PC-9 (cell line): ENCODE measurements around the gene RCOR3. TPM values are rescaled to one million over a fixed set of nuclear protein-coding genes. Genes with fewer than 3 reads are reported as not detected.

Experiments used
- BruUV-seq: library from RNA; stranded (reverse); fragments of 400-500 nt; replicated peaks from 2 replicates; lab custom pipeline; 2021; lab: Mats Ljungman, UMichigan
- CTCF ChIA-PET: fragments of 300-600 bp; sonication (Branson Sonifier 250); formaldehyde crosslinking; loops from one replicate; lab custom pipeline; 2022; ENCODE audit warnings: antibody characterized with exemption; lab: Charles Lee
- POLR2A ChIA-PET: fragments of 300-600 bp; sonication (Branson Sonifier 250); formaldehyde crosslinking; loops from one replicate; lab custom pipeline; 2022; ENCODE audit warnings: antibody characterized with exemption; ENCODE audit not compliant: unreplicated experiment; lab: Charles Lee
- DNase-seq, 2 experiments: peaks; one replicate each; pipeline versions ENCODE4 v3.0.0 to v3.0.0-alpha.2; 2015 to 2022; ENCODE audit warnings: mixed read lengths in 1 of 2
- H2AFZ ChIP-seq: fragments of 200-600 bp; sonication (generic); 2 replicates; pipeline ENCODE4 v1.8.1; 2017; ENCODE audit warnings: antibody characterized with exemption
- H3F3A ChIP-seq: fragments of 200-600 bp; sonication (generic); 2 replicates; pipeline ENCODE4 v1.8.1; 2017; ENCODE audit warnings: antibody characterized with exemption, mild to moderate bottlenecking, low read depth; ENCODE audit not compliant: insufficient read depth
- H3K27ac ChIP-seq: fragments of 200-600 bp; sonication (generic); 2 replicates; pipeline ENCODE4 v1.6.1; 2016; ENCODE audit warnings: mixed run types
- H3K27me3 ChIP-seq: fragments of 200-600 bp; sonication (generic); 2 replicates; pipeline ENCODE4 v1.6.1; 2016; ENCODE audit warnings: low read depth, mixed run types; ENCODE audit not compliant: insufficient read depth
- H3K36me3 ChIP-seq: fragments of 200-600 bp; sonication (generic); 2 replicates; pipeline ENCODE4 v1.6.1; 2016; ENCODE audit warnings: low read depth, mixed run types
- H3K4me1 ChIP-seq: fragments of 200-600 bp; sonication (generic); replicated peaks from 2 replicates; pipeline ENCODE4 v1.6.1; 2016; ENCODE audit warnings: mixed run types; ENCODE audit not compliant: insufficient read depth
- H3K4me2 ChIP-seq: fragments of 200-600 bp; sonication (generic); 2 replicates; pipeline ENCODE4 v1.6.1; 2017; ENCODE audit warnings: mixed run types
- H3K4me3 ChIP-seq: fragments of 200-600 bp; sonication (generic); 2 replicates; pipeline ENCODE4 v1.6.1; 2016; ENCODE audit warnings: mixed run types
- H3K79me2 ChIP-seq: fragments of 200-600 bp; sonication (generic); 2 replicates; pipeline ENCODE4 v1.6.1; 2017; ENCODE audit warnings: low read depth, mixed run types
- H3K9me2 ChIP-seq: fragments of 200-600 bp; sonication (generic); 2 replicates; pipeline ENCODE4 v1.8.1; 2017; ENCODE audit warnings: mild to moderate bottlenecking; ENCODE audit not compliant: insufficient read depth
- H3K9me3 ChIP-seq: fragments of 200-600 bp; sonication (generic); 2 replicates; pipeline ENCODE4 v1.8.1; 2016; ENCODE audit warnings: low read depth; ENCODE audit not compliant: insufficient read depth
- H4K20me1 ChIP-seq: fragments of 200-600 bp; sonication (generic); 2 replicates; pipeline ENCODE4 v1.8.1; 2017; ENCODE audit not compliant: insufficient read depth
- CTCF ChIP-seq: fragments of 200-600 bp; sonication (generic); conservative IDR thresholded peaks from 2 replicates; pipeline ENCODE4 v1.6.1; 2017; ENCODE audit warnings: mixed run types, antibody characterized with exemption, mild to moderate bottlenecking, moderate library complexity
- EZH2 ChIP-seq: fragments of 200-600 bp; sonication (generic); IDR thresholded peaks from 2 replicates; pipeline ENCODE4 v1.8.0; 2017; ENCODE audit warnings: antibody characterized with exemption, low read depth
- intact Hi-C: fragments of 100-400 bp; cut with micrococcal nuclease; formaldehyde crosslinking; loops from one replicate; pipeline ENCODE4 v1.10.0; 2022; ENCODE audit not compliant: unreplicated experiment
- total RNA-seq: library from RNA; stranded (reverse); gene quantifications from 2 replicates; pipeline ENCODE4 v1.2.3, GENCODE V29; 2021

The RCOR3 gene
- total RNA-seq, 1 experiment from 2014 or later: 48.7 TPM

GRCh38 chr1:211361202-211361601 is 102.0 kb downstream of the RCOR3 start:
- Histone ChIP-seq H3F3A (no peaks in the 10 kb centered on the region), H2AFZ (no peak overlapping the region), H3K79me2 (no peaks in the 10 kb centered on the region), H3K36me3 (no peaks in the 10 kb centered on the region), H3K27ac (no peak overlapping the region), H4K20me1 (no peaks in the 10 kb centered on the region), H3K4me3 (no peak overlapping the region), H3K9me2 (no peaks in the 10 kb centered on the region; the same call in 1 of the 2 replicates), H3K9me3 (no peaks in the 10 kb centered on the region), H3K4me1 (no peaks in the 10 kb centered on the region), H3K27me3 (no peaks in the 10 kb centered on the region), H3K4me2 (no peak overlapping the region)
- ChIA-PET CTCF (no interaction called here), POLR2A (no interaction called here)
- no peak for DNase-seq
- no TSS peak for BruUV-seq
- intact Hi-C loops: no loop called here
- no peak for TF ChIP-seq CTCF
- TF ChIP-seq EZH2: no peak

Other genes with a start within 250 kb of the RCOR3 start
- gene KCNH1, start 125.2 kb upstream of the RCOR3 start, total RNA-seq: not detected in 2 replicates
- gene TRAF5, start 67.5 kb downstream of the RCOR3 start, total RNA-seq: 8.1 and 10.9 TPM in 2 replicates
- gene RD3, start 232.8 kb downstream of the RCOR3 start, total RNA-seq: 0.45 and 1.2 TPM in 2 replicates